ENCODE data around the gene HIPK1.

HIPK1 gene

DNA sequence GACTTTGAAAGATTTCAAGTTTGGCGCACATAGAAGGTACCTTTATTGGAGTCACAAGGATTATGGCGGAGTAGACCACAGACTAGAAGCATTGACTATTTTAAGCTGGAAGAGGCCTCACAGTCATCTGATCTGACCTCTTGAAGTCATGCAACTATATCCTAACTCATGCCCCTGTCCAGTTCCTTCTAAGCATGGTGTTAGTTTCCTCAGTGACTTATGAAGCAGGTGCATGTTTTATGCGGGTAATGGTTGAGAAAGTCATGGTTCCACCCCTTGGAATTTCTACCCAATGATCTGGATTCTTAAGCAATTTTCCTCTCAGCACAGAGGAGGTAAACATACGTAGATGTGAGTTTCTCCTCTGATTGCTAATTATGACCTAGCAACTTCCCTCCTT is 61.8 kb downstream of the HIPK1 start:
- Histone ChIP-seq H3F3A (ENCODE audit: insufficient read depth) (no peaks in the 10 kb centered on the region), H2AFZ (ENCODE audit: low read depth, low read length, severe bottlenecking) (no peak overlapping the region), H3K4me3 (ENCODE audit: insufficient read depth, low read length, poor library complexity, severe bottlenecking) (no peak overlapping the region), H3K36me3 (ENCODE audit: low read length) (no peaks in the 10 kb centered on the region), H3K79me2 (ENCODE audit: insufficient read depth, low read length) (no peaks in the 10 kb centered on the region), H3K27ac (ENCODE audit: low read depth, low read length) (no peak overlapping the region), H3K4me2 (ENCODE audit: low read depth, low read length, poor library complexity, severe bottlenecking) (no peak overlapping the region), H3K9me2 (replicated peaks; ENCODE audit: insufficient read depth, low read length) (no peaks in the 10 kb centered on the region), H3K9me3 (ENCODE audit: insufficient read depth, low read length) (peaks cover 13% of the 10 kb centered on the region; the same call in 1 of the 2 replicates), H4K20me1 (ENCODE audit: low read depth, low read length) (no peaks in the 10 kb centered on the region), H3K9ac (ENCODE audit: low read length) (no peak overlapping the region), H3K27me3 (ENCODE audit: low read length) (no peaks in the 10 kb centered on the region)
- no peak for TF ChIP-seq EZH2phosphoT487 (conservative IDR thresholded peaks at IDR 0.05; ENCODE audit: low read length)
- TF ChIP-seq CTCF (IDR thresholded peaks at IDR 0.05; ENCODE audit: insufficient read depth, low read length, poor library complexity, severe bottlenecking), result no peak

DNA sequence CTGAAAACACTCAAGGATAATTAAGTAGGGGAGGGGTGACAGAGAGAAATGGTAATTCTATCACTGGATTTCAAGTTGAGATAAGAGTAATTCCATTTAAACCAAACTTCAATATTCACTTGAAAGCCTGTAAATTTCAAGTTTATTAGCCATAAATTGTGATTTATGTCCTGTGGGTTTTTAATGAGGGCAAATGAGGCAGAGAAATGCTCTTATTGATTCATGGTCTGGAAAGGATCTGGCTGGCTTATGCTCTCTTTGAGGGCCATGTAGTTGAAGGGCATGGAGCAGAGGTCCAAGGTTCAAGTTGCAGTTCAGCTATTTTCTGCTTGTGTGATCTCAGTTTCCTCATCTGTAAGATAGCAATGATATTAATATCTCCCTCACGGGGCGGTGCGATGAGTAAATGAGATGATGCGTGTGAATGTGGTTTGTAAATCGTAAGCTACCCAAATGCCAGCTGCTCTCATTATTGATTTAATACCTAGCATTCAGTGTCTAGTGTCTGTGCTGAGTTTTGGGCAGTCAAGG is 62.4 kb downstream of the HIPK1 start:
- H3K9me3 ChIP-seq (ENCODE audit: insufficient read depth, low read length), result peaks cover 13% of the 10 kb centered on the region; the same call in 1 of the 2 replicates
- no peaks in the 10 kb centered on the region for H3K79me2 ChIP-seq (ENCODE audit: insufficient read depth, low read length)
- H3K4me3 ChIP-seq (ENCODE audit: insufficient read depth, low read length, poor library complexity, severe bottlenecking), result no peak overlapping the region
- H2AFZ ChIP-seq (ENCODE audit: low read depth, low read length, severe bottlenecking), result no peak overlapping the region
- no peaks in the 10 kb centered on the region for H3F3A ChIP-seq (ENCODE audit: insufficient read depth)
- H3K9me2 ChIP-seq (replicated peaks; ENCODE audit: insufficient read depth, low read length), result no peaks in the 10 kb centered on the region
- H4K20me1 ChIP-seq (ENCODE audit: low read depth, low read length), result no peaks in the 10 kb centered on the region
- H3K27ac ChIP-seq (ENCODE audit: low read depth, low read length), result no peak overlapping the region
- TF ChIP-seq CTCF (IDR thresholded peaks at IDR 0.05; ENCODE audit: insufficient read depth, low read length, poor library complexity, severe bottlenecking) (no peak), EZH2phosphoT487 (conservative IDR thresholded peaks at IDR 0.05; ENCODE audit: low read length) (no peak)
- no peak overlapping the region for H3K4me2 ChIP-seq (ENCODE audit: low read depth, low read length, poor library complexity, severe bottlenecking)
- H3K36me3 ChIP-seq (ENCODE audit: low read length), result no peaks in the 10 kb centered on the region
- H3K27me3 ChIP-seq (ENCODE audit: low read length), result no peaks in the 10 kb centered on the region
- no peak overlapping the region for H3K9ac ChIP-seq (ENCODE audit: low read length)

DNA sequence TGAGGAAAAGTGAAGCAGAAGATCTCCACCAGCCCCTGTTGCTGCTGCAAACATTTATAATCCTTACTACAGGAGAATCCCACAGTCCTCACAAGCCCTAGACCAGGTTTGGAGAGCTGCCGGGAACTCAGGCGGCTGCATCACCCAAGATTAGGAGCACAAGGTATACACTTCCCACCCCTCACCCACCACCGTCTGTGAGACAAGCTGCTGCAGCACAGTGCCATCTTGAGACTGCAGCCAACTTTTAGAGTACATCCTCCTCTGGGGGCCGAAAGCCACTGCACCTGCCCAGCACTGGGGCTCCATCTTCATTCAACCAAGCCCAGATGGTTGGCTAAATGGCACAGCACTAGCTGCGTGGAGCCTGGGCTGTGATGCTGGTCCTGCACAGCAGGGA is 63.9 kb downstream of the HIPK1 start:
- H3K36me3 ChIP-seq (ENCODE audit: low read length), result no peaks in the 10 kb centered on the region
- H3K4me3 ChIP-seq (ENCODE audit: insufficient read depth, low read length, poor library complexity, severe bottlenecking), result no peak overlapping the region
- H3K9me2 ChIP-seq (replicated peaks; ENCODE audit: insufficient read depth, low read length), result no peaks in the 10 kb centered on the region
- no peak overlapping the region for H3K4me2 ChIP-seq (ENCODE audit: low read depth, low read length, poor library complexity, severe bottlenecking)
- H3K9me3 ChIP-seq (ENCODE audit: insufficient read depth, low read length), result peaks cover 13% of the 10 kb centered on the region; the same call in 1 of the 2 replicates
- no peak overlapping the region for H2AFZ ChIP-seq (ENCODE audit: low read depth, low read length, severe bottlenecking)
- TF ChIP-seq EZH2phosphoT487 (conservative IDR thresholded peaks at IDR 0.05; ENCODE audit: low read length), result no peak
- no peak for TF ChIP-seq CTCF (IDR thresholded peaks at IDR 0.05; ENCODE audit: insufficient read depth, low read length, poor library complexity, severe bottlenecking)
- no peaks in the 10 kb centered on the region for H3K27me3 ChIP-seq (ENCODE audit: low read length)
- H4K20me1 ChIP-seq (ENCODE audit: low read depth, low read length), result no peaks in the 10 kb centered on the region
- H3K9ac ChIP-seq (ENCODE audit: low read length), result no peak overlapping the region
- no peaks in the 10 kb centered on the region for H3F3A ChIP-seq (ENCODE audit: insufficient read depth)
- H3K79me2 ChIP-seq (ENCODE audit: insufficient read depth, low read length), result no peaks in the 10 kb centered on the region
- H3K27ac ChIP-seq (ENCODE audit: low read depth, low read length), result no peak overlapping the region

Data from SU-DHL-6 (cell line).